Stimulated activated CD8-positive, alpha-beta memory T cell treated with anti-CD3 and anti-CD28 coated beads, Interleukin-7, amount 100 ng/mL, for 24 hours (primary cell): Measurements from ENCODE around the gene GEMIN7.
A peak's percentile ranks its signal among the peaks of the same experiment; 100 is the strongest.

ENCODE experiments used
- DNase-seq: peaks from one replicate; pipeline ENCODE4 v3.0.0-alpha.2; 2020; ENCODE audit warnings: low read depth

Gene GEMIN7

GRCh38 chr19:45090034-45090433 lies 11.0 kb downstream of the GEMIN7 start:
- DNase-seq, result no peak

DNA sequence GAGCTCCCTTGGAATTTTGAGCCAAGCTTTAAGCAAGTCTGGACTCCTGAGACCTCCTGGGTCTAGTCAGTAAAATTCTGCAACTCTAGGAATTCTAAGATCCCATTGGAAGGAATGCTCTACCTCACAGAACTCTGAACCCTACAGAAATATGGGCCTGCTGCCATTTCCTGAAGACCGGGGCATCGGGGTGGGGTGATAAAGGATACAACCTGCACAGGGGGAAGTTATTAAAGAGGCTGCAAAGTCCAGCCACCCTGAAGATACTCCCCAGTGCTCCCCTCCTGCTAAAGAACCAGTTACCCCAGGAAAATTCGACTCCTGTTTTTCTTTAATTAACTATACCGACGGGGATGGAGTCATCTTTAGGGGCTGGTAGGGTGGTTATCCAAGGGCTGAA lies 11.5 kb downstream of the GEMIN7 start:
- no peak for DNase-seq

DNA sequence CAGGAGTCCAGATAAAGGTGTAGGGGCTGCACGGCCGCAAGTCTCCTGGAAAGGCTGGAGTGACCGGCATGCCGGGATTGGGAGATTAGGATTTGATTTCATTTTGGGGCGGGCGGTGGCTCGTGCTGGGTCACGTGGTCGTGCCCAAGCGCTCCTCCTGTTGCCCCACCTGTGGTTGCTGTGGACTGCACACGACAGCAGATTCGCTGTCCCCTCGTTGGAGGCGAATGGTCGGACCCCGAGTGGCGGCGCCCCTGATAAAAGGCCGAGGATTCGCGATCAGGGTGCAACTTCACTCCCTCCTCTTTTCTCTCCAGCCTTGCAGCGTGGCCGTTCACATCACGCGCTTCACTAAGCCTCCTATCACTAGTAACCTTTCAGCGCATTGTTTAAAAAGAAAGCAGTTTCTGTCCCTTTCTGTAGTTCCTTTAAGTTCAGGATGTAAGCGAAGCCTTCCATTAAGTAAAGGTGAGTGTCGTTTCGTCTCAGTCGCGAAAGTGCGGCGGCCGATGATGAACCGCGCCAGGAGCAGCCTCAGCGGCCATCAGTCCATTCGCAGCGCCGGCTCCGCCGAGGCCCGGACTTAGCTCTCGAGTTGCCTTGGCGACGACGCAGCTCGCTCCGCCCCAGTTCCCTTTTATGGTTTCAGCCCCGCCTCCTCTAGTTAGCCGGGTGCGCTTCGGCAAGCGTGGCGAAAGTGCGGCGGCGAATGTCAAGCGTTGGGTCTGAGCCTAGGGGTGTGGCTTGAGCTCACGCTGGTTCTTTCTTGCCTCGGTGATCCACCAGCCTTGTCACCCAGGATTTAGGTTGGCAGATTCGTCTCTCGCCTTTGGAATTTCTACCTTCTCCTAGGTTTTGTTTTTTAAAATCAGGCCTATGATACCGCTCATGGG lies 12.2 kb downstream of the GEMIN7 start:
- peak; percentile 96 for DNase-seq

- peak; percentile 79 for DNase-seq
These were observed 14.0 kb downstream of the GEMIN7 start, which contains the start of gene PPP1R37 for GRCh38 chr19:45092747-45093678. Gene PPP1R37, plus strand, starts transcription at chr19:45093179. Its CDS starts 147 bp downstream, at chr19:45093326.

DNA sequence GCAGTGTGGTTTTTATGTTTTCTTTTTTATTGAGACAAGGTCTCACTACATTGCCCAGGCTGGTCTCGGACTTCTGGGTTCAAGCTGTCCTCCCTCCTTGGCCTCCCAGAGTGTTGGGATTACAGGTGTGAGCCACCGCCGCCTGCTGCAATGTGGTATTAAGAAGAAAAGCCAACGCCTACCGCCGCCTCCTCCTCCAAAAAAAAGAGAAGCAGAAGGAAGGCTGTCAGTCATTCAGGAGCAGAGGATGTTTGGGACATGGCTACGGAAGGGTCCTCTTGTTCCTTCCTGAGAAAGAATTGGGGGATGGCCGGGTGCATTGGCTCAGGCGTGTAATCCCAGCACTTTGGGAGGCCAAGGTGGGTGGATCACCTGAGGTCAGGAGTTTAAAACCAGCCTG lies 15.1 kb downstream of the GEMIN7 start:
- no peak for DNase-seq

GRCh38 chr19:45094707-45095106 lies 15.6 kb downstream of the GEMIN7 start:
- DNase-seq, result no peak

DNA sequence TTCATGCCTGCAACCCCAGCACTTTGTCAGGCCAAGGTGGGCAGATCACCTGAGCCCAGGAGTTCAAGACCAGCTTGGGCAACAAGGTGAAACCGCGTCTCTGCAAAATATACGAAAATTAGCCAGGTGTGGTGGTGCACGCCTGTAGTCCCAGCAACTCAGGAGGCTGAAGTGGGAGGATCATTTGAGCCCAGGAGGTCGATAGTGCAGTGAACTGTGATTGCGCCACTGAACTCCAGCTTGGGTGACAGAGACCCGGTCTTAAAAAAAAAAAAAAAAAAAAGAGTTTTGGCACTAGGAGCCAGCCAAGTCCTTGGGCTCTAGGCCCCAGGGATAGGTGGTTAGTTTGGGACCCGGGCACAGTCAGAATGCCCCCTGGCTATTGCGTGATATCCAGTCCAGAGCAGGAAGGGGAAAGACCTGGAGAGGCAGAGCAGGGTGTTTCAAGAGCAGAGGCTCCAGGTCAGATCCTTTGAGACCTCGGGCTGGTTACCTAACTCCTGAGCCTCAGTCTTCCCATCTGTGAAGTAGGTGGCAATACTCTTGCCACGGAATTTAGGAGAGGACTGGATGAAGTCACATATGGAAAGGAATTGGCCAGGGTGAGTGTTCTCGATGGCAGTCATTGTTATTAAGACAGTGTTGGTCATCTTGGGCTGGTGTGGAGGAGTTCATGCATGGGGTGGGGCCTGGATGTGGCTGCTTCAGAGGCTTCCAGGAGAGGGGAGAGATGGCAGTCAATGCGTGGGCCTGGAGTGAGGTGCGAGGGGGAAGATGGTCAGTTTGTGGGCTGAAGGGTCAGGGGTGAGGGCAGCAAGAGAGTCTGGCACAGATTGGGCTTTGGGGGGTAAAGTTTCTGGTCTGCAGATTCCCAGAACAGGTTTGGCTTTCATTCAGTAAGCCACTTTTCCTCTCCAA lies 16.7 kb downstream of the GEMIN7 start:
- no peak for DNase-seq

DNA sequence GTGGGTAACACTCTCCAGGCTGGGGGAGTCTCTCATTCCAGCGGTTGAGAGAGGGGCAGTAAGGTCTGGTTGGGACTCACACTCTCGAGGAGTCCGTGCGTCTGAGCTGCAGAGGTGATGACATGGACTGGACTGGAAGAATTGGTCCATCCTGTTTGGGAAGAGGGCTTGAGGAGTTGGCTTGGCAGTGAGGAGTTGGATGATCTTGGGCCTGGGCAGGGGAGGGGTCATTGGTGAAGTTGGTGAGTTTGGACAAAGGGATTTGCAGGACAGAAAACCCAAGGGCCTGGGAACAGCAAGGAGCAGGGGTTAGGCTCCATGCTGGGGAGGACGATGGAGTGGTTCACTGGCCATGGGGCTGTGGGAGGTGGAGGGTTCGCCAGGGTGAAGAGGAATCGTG lies 17.6 kb downstream of the GEMIN7 start:
- no peak for DNase-seq

GRCh38 chr19:45097450-45097775 lies 18.4 kb downstream of the GEMIN7 start:
- no peak for DNase-seq

DNA sequence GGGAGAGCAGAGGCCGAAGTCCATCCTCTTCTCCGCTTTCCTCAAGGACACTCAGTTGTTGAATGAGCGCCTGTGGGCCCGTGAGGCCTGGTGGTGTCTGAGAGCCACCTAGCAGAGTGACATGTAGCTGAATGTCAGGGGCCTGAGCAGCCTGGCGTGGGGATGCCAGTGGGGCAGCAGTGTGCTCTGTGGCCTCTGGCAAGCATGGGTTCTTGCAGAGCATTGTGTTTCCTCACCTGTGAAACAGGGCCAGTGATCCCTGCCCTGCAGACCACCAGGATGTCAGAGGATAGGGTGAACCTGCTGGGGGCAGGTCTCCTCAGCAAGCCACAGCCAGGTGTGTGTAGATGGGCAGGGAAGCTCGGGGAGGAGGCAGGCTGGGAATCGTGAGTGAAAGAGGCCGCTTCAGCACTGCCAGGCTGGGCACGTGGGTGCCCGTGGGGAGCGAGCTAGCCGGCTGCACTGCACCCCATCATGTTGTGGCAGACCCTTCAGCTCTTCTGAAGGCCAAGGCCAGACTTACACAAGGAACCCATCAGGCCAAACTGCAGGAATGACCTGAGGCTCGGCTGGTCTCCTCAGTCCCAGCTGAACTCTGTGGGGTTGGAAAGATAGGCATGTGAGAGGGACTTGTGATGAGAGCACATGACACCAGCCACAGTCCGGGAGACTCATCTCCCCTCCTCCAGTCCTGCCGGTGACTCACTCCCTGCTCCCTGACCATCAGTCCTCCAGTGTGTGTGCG lies 18.9 kb downstream of the GEMIN7 start:
- no peak for DNase-seq

DNA sequence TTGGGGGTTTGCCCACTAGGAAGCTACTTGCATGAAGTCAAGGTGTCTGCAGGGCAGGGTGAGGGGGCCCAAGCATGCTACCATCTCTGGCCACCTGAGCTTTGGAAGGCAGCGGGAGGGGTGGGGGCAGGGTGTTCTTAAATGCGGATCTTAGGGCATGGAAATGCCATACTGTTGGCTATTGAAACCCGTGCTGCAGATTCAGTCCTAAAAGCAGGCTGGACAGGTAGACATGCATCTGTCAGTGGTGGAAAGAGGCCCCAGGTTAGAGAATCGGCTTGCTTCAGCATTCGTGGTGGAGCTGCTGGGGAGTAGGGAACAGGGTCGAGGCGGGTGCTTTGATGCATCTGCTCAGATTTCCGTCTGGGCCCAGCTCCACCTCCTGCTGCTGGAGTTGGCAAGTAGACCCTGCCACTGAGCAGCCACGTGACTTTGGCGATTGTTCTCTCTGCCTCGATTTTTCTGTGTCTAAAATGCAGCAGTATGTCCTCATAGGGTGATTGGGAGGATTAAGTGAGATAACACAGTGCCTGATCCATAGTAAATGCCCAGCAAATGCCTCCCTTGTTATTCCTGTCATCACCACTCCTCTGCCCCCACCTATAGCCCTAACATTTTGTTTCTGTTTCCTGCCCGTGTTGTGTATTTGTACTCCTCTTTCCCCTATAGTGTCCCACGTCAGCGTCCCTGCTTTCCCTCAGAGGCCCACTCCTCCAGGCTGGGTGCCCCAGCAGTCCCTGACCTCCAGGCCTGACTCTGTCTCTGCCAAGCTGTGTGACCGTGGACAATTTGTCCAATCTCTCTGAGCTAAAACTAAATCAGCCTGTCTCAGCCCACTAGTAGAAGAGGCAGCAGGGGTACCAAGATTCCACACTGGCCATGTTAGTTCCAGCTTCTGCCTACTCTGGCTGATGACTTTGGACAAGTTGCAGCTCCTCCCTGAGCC lies 19.7 kb downstream of the GEMIN7 start:
- DNase-seq, result no peak

- no peak for DNase-seq
These were observed 20.6 kb downstream of the GEMIN7 start for GRCh38 chr19:45099467-45100191.

GRCh38 chr19:45100201-45100600 lies 21.1 kb downstream of the GEMIN7 start:
- DNase-seq, result no peak

- DNase-seq, result no peak
These were observed 21.8 kb downstream of the GEMIN7 start for GRCh38 chr19:45100846-45101252.

- no peak for DNase-seq
These were observed 22.7 kb downstream of the GEMIN7 start for GRCh38 chr19:45101806-45102205.

GRCh38 chr19:45102481-45102880 lies 23.4 kb downstream of the GEMIN7 start:
- DNase-seq, result no peak

- DNase-seq, result no peak
These were observed 24.1 kb downstream of the GEMIN7 start for GRCh38 chr19:45103156-45103507.

DNA sequence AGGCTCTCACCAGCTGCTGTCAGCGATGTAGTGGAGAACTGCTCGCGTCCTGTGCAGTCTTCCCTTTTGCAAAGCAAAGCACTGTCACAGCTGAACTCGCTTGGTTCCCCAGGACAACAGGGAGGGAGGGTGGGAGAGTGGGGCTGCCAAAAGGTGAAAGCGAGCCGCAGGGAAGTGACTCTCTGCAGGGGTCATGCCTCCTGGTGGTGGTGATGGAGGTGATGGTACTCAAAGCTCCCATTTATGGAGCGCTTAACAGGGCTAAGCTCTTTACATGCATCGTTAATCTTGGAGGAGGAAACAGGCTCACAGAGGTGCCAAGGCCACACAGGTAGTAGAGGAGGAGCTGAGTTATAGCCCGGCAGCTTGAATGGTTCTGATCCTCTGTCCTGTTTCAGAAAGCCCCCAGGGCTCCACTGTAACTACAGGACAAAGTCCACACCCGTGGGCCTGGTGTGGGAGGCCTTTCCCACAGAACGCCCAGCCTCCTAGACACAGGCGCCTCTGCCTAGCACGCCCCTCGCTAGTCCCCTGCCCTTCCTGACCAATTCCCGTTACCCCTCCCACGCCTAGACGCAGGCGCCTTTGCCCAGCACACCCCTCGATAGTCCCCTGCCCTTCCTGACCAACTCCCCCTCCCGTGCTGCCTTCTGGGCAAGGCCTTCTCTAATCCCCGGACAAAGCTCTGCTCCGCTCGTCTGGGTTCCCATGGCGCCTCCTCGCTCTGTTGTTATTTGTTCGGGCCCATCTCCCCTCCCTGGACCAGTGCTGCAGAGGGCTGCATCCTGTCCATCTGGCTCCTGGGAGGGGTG lies 24.7 kb downstream of the GEMIN7 start:
- no peak for DNase-seq
